Measurements from ENCODE around the gene GRPEL2.

GRCh38 chr5:149401051-149401450 is 55.8 kb downstream of the GRPEL2 start:
- TF ChIP-seq CTCF (IDR thresholded peaks at IDR 0.05) = no peak
- no peak for TF ChIP-seq POLR2A (IDR thresholded peaks at IDR 0.05)
- TF ChIP-seq EP300 (IDR thresholded peaks at IDR 0.05) = no peak

All from ovary (tissue), 3 donors.